Uterus (tissue), 4 donors: ENCODE results near the gene SSBP4. TPM values are rescaled to one million over a fixed set of nuclear protein-coding genes. Genes with fewer than 3 reads are reported as not detected.
A peak's percentile ranks its signal among the peaks of the same experiment; 100 is the strongest.

Experiments
- DNase-seq, 2 donors: peaks; one replicate each; pipeline ENCODE4 v3.0.0-alpha.2; 2019 to 2020
- H3K27ac ChIP-seq, 2 donors: fragments of 200-600 bp; sonication (generic); 1 replicate in 1 of 2; 2 replicates in 1 of 2; pipeline ENCODE4 v1.5.1; 2016 to 2018
- H3K27me3 ChIP-seq, 2 donors: fragments of 200-600 bp; sonication (generic); one replicate each; pipeline ENCODE4 v1.5.1; 2018 to 2019; ENCODE audit warnings: control low read depth in 1 of 2
- H3K36me3 ChIP-seq, 2 donors: fragments of 200-600 bp; sonication (generic); one replicate each; pipeline ENCODE4 v1.5.1; 2019; ENCODE audit warnings: control low read depth in 1 of 2
- H3K4me1 ChIP-seq, 2 donors: fragments of 200-600 bp; sonication (generic); one replicate each; pipeline ENCODE4 v1.5.1; 2018 to 2019; ENCODE audit warnings: control low read depth in 1 of 2
- H3K4me3 ChIP-seq, 2 donors: fragments of 200-600 bp; sonication (generic); 1 replicate in 1 of 2; 2 replicates in 1 of 2; pipeline ENCODE4 v1.5.1; 2018 to 2019; ENCODE audit warnings: mild to moderate bottlenecking in 1 of 2
- H3K9me3 ChIP-seq, 2 donors: fragments of 200-600 bp; sonication (generic); one replicate each; pipeline ENCODE4 v1.5.1; 2019; ENCODE audit warnings: control low read depth in 1 of 2
- POLR2A ChIP-seq, 2 donors: fragments of 450-650 bp; IDR thresholded peaks; one replicate each; pipeline ENCODE4 v1.6.1; 2016; ENCODE audit warnings: antibody characterized with exemption in 2 of 2, mild to moderate bottlenecking in 1 of 2, moderate library complexity in 1 of 2
- intact Hi-C: fragments of 100-400 bp; cut with DNase I; formaldehyde crosslinking; loops from one replicate; pipeline ENCODE4 v1.15.1; 2023; ENCODE audit warnings: low total_unique reads
- total RNA-seq, 4 donors: library from RNA; depleted of rRNA in 3 of 4; stranded (reverse); fragments of >200 nt in 3 of 4; gene quantifications; one replicate each; pipeline versions ENCODE4 v1.1.0 to v1.2.4, GENCODE V29; 2014 to 2023
- TF ChIP-seq, protein P1 (sequence below), 4 experiments: fragments of 200-600 bp in 2 of 4; fragments of 450-650 bp in 2 of 4; sonication (generic) in 2 of 4; IDR thresholded peaks; one replicate each; pipeline ENCODE4 v1.5.1; 2016 to 2019; ENCODE audit warnings: antibody characterized with exemption in 4 of 4, mild to moderate bottlenecking in 2 of 4, moderate library complexity in 1 of 4
- donor health status: DM: yes; HTN: yes; CAD: no.

The SSBP4 gene
- total RNA-seq, 4 donors from 2014 or later, result 23.6 to 105 (median 54.8) TPM

DNA sequence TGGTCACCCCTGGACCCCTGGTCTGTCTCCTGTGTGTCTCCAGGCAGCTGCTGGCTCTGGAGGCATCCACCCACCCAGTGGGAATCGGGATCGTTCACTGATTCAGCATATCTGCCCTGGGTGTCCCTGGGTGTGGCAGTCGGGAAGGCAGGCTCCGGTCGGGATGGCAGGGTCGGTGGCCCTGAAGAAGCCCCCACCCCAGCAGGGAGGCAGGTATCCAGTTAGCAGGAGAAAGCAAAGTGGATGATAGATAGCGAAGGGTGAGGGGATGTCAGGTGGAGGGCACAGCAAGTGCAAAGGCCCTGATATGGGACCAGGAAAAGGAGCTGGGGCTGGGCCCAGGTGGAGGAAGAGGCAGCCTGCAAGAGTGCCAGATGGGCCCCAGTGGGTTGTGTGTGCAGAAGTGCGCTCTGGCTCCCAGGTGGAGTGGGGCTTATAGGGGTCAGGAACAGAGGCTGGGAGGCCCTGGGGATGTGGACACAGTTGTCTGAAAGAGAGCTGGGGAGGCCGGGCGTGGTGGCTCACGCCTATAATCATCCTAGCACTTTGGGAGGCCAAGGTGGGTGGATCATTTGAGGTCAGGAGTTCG is 2.3 kb downstream of the SSBP4 start:
- intact Hi-C loops, result no loop called here
- peaks cover 0 to 31% of the 10 kb centered on the region in 2 donors for H3K4me1 ChIP-seq
- H3K9me3 ChIP-seq, result no peaks in the 10 kb centered on the region
- H3K27ac ChIP-seq, result peak overlapping the region; percentile 90 to 93
- peak in 1 of 2 donors; percentile 26 for DNase-seq
- TF ChIP-seq, protein P1, sequence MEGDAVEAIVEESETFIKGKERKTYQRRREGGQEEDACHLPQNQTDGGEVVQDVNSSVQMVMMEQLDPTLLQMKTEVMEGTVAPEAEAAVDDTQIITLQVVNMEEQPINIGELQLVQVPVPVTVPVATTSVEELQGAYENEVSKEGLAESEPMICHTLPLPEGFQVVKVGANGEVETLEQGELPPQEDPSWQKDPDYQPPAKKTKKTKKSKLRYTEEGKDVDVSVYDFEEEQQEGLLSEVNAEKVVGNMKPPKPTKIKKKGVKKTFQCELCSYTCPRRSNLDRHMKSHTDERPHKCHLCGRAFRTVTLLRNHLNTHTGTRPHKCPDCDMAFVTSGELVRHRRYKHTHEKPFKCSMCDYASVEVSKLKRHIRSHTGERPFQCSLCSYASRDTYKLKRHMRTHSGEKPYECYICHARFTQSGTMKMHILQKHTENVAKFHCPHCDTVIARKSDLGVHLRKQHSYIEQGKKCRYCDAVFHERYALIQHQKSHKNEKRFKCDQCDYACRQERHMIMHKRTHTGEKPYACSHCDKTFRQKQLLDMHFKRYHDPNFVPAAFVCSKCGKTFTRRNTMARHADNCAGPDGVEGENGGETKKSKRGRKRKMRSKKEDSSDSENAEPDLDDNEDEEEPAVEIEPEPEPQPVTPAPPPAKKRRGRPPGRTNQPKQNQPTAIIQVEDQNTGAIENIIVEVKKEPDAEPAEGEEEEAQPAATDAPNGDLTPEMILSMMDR (IDR thresholded peaks at IDR 0.05), result no peak
- TF ChIP-seq POLR2A (IDR thresholded peaks at IDR 0.05), result no peak
- no peaks in the 10 kb centered on the region for H3K27me3 ChIP-seq
- H3K36me3 ChIP-seq, result no peaks in the 10 kb centered on the region
- H3K4me3 ChIP-seq, result no peak overlapping the region

DNA sequence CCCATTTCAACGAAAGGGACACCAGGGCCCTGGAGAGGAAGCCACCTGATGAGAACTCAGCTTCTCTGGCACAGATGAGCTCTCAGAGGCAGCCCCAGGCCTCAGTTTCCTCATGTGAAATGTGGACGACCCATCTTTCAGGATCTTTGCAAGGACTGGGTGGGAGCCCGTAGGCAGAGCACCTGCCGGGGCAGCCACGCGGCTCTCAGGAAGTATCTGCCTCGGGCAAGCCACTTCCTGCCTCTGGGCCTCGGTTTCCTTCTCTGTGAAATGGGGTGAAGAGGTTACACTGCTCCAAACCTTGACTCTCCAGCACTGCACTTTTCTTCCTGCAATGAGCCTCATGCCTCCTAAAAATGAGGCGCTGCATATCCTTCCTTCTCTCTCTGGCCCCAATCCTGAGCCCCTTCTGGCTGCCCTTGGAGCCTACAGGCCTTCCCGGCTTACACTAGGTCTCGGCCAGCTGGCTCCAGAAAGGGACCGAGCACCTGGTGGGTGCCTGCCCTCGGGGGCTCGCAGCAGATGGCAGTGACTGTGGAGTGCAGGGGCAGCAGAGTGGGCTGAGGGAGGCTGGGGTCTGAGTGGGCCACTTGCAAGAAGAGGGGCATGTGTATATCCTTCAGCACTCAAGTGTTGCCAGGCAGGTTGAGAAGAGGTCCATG is 3.5 kb downstream of the SSBP4 start:
- no peaks in the 10 kb centered on the region for H3K27me3 ChIP-seq
- peaks cover 0 to 37% of the 10 kb centered on the region in 2 donors for H3K4me1 ChIP-seq
- peak in 1 of 2 donors; percentile 15 for DNase-seq
- no peaks in the 10 kb centered on the region for H3K36me3 ChIP-seq
- no peak overlapping the region for H3K4me3 ChIP-seq
- no peaks in the 10 kb centered on the region for H3K9me3 ChIP-seq
- TF ChIP-seq, protein P1 (IDR thresholded peaks at IDR 0.05), result no peak
- no peak for TF ChIP-seq POLR2A (IDR thresholded peaks at IDR 0.05)
- intact Hi-C loops, result no loop called here
- peak overlapping the region in 1 of 2 donors; percentile 36 for H3K27ac ChIP-seq

DNA sequence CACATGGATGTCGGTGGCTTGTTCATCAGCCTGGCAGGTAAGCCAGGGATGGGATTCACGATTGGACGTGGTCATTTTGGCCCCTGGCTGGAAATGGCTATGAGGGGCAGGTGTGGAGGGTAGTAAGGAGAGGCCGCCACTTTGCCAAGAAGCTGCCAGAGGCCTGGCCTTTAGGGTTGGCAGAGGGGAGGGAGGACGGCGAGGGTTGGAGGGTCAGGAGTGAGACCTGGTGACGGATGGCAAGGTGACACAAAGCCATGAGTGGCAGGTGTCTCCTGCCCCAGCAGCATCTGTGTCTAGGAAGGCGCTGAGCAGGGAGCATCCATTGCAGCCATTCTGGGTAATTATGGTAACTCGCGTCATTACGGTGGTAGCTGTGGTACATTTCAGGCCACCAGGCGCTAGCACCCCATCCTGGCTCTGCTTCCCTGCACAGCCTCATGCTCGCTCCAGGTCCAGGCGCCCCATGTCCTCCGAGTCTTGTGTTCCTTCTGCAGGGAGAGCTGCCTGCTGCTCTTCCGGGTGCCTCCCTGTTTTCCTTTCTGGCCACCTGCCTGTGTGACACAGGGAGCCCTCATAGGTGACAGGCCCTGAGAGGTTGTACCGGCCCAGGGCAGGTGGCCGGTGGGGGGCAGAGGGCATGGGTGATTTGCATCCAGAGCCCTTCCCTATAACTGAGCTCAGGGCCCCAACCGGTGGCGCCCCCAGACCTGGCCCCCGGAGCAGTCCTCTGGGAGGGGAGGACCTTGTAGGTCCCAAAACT is 4.2 kb downstream of the SSBP4 start:
- H3K4me1 ChIP-seq, result peaks cover 0 to 31% of the 10 kb centered on the region in 2 donors
- DNase-seq, result no peak
- intact Hi-C loops, result no loop called here
- H3K27ac ChIP-seq, result peak overlapping the region in 1 of 2 donors; percentile 80
- no peaks in the 10 kb centered on the region for H3K27me3 ChIP-seq
- no peak for TF ChIP-seq POLR2A (IDR thresholded peaks at IDR 0.05)
- TF ChIP-seq, protein P1 (IDR thresholded peaks at IDR 0.05), result no peak
- no peak overlapping the region for H3K4me3 ChIP-seq
- H3K9me3 ChIP-seq, result no peaks in the 10 kb centered on the region
- H3K36me3 ChIP-seq, result no peaks in the 10 kb centered on the region

DNA sequence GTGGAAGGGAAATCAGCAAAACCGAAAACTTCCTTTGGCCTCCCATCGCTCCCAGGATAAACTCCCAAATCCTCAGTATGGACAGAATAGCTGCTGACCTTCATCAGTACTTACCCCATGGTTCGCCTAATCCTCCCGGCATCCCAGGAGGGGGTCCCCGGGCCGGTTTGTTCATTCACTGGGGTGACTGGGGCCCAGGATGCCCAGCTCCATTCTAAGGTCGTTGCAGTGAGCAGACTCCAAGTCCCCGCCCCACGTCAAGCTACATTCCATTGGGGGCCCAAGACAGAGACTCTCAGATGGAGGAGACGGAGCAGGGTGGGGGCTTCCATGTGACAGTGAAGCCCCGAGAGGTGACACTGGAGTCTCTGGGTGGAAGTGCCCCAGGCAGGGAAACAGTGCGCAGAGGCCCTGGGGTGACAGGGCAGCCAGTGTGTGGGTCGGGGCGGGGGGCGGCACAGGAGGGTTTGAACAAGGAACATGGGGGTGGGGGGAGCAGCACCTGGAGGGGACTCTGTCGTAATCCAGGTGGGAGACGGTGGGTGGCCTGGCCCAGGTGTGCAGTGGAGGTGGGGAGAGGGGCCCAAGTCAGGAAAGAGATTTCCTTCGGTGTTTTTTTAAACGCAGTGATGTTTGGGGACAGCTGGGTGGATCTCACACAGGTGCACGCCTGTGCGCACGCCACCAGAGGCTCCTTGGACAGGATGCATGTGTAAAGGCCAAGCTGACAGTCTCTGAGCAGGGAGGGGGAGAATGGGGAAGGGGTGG is 5.1 kb downstream of the SSBP4 start:
- intact Hi-C loops, result no loop called here
- Histone ChIP-seq H3K9me3 (no peaks in the 10 kb centered on the region), H3K27ac (peak overlapping the region in 1 of 2 donors; percentile 80), H3K4me1 (peaks cover 0 to 34% of the 10 kb centered on the region in 2 donors), H3K4me3 (no peak overlapping the region), H3K27me3 (no peaks in the 10 kb centered on the region), H3K36me3 (no peaks in the 10 kb centered on the region)
- TF ChIP-seq, protein P1 (IDR thresholded peaks at IDR 0.05), result no peak
- no peak for TF ChIP-seq POLR2A (IDR thresholded peaks at IDR 0.05)
- no peak for DNase-seq
